K562 (cell line): ENCODE data around the gene ALCAM. TPM values are rescaled to one million over a fixed set of nuclear protein-coding genes. Genes with fewer than 3 reads are reported as not detected.

ENCODE experiments used
- ATAC-seq: fragments of 200-7000 bp; cut with Tn5 transposase; 3 replicates; pipeline ENCODE4 v1.9.1; 2020; ENCODE audit warnings: moderate library complexity
- BruUV-seq: library from RNA; stranded (reverse); fragments of 400-500 nt; replicated peaks from 2 replicates; lab custom pipeline; 2021; lab: Mats Ljungman, UMichigan
- CTCF ChIA-PET: fragments of 300-600 bp; formaldehyde crosslinking; extraction: SDS; loops from one replicate; lab custom pipeline; 2021; ENCODE audit warnings: low intra/inter-chr PET ratio; lab: Yijun Ruan, JAX
- POLR2A ChIA-PET: fragments of 300-600, 350-650 bp; sonication (Branson Sonifier 250); formaldehyde crosslinking; extraction: SDS; loops from one replicate; lab custom pipeline; 2021; ENCODE audit warnings: antibody characterized with exemption, inconsistent platforms; lab: Yijun Ruan, JAX
- DNase-seq, 4 experiments: peaks; one replicate each; pipeline versions ENCODE4 v3.0.0 to v3.0.0-alpha.2; 2011 to 2018; ENCODE audit warnings: low spot score in 3 of 4, mixed read lengths in 3 of 4; ENCODE audit errors: extremely low read depth in 1 of 4
- FAIRE-seq: peaks from 2 replicates; lab custom pipeline; 2011; peaks lifted over from hg19 to GRCh38; lab: Jason Lieb, UNC
- H2AFZ ChIP-seq: 2 replicates; pipeline ENCODE4 v1.6.0; 2011; ENCODE audit warnings: low read depth, low read length, control low read depth, inconsistent platforms
- H3K27ac ChIP-seq: fragments of 200-600 bp; 3 replicates; pipeline ENCODE4 v1.8.0; 2011; ENCODE audit warnings: low read depth, mild to moderate bottlenecking, control low read depth, inconsistent platforms, low read length, moderate library complexity, mixed read lengths; ENCODE audit errors: extremely low read depth
- H3K27me3 ChIP-seq, 2 experiments: fragments of 300-600 bp in 1 of 2; 2 replicates in 1 of 2; 3 replicates in 1 of 2; pipeline versions ENCODE4 v1.6.0 to v1.8.0; 2011; ENCODE audit warnings: inconsistent platforms in 2 of 2, low read length in 2 of 2, mild to moderate bottlenecking in 1 of 2, mixed read lengths in 1 of 2, moderate library complexity in 1 of 2; ENCODE audit not compliant: control insufficient read depth in 2 of 2, insufficient read depth in 2 of 2
- H3K36me3 ChIP-seq: fragments of 300-600 bp; 3 replicates; pipeline ENCODE4 v1.8.0; 2011; ENCODE audit warnings: mild to moderate bottlenecking, low read length, inconsistent platforms; ENCODE audit not compliant: control insufficient read depth, insufficient read depth
- H3K4me1 ChIP-seq, 2 experiments: fragments of 200-600 bp in 1 of 2; replicated peaks in 1 of 2; 2 replicates in 1 of 2; 3 replicates in 1 of 2; pipeline versions ENCODE4 v1.5.1 to v1.8.0; 2011; ENCODE audit warnings: inconsistent platforms in 2 of 2, low read length in 2 of 2, mild to moderate bottlenecking in 1 of 2, mixed read lengths in 1 of 2, moderate library complexity in 1 of 2; ENCODE audit not compliant: control insufficient read depth in 2 of 2, insufficient read depth in 2 of 2
- H3K4me2 ChIP-seq: 2 replicates; pipeline ENCODE4 v1.6.1; 2011; ENCODE audit warnings: low read length, control low read depth, inconsistent platforms, mixed read lengths; ENCODE audit not compliant: insufficient read depth
- H3K4me3 ChIP-seq: fragments of 200-600 bp; sonication (generic), shearing (Covaris generic); 2 replicates; pipeline ENCODE4 v1.5.1; 2016; ENCODE audit warnings: control low read depth, inconsistent platforms
- H3K79me2 ChIP-seq: fragments of 200-600 bp; 3 replicates; pipeline ENCODE4 v1.8.0; 2011; ENCODE audit warnings: low read length, inconsistent platforms; ENCODE audit not compliant: control insufficient read depth, insufficient read depth
- H3K9ac ChIP-seq, 2 experiments: 2 replicates each; pipeline versions ENCODE4 v1.6.0 to v1.6.1; 2011; ENCODE audit warnings: low read depth in 2 of 2, low read length in 2 of 2, control low read depth in 1 of 2, inconsistent platforms in 1 of 2, mild to moderate bottlenecking in 1 of 2, mixed read lengths in 1 of 2; ENCODE audit not compliant: insufficient read depth in 1 of 2
- H3K9me1 ChIP-seq: one replicate; pipeline ENCODE4 v1.6.0; 2011; ENCODE audit warnings: inconsistent platforms, mild to moderate bottlenecking, low read length, moderate library complexity; ENCODE audit not compliant: control insufficient read depth, insufficient read depth
- H3K9me3 ChIP-seq: replicated peaks from 2 replicates; pipeline ENCODE4 v1.5.1; 2011; ENCODE audit warnings: low read depth, low read length, inconsistent platforms; ENCODE audit not compliant: control insufficient read depth, insufficient read depth
- H4K20me1 ChIP-seq: replicated peaks from 2 replicates; pipeline ENCODE4 v1.6.1; 2011; ENCODE audit warnings: low read length, inconsistent platforms, mixed read lengths; ENCODE audit not compliant: control insufficient read depth, insufficient read depth
- ARID1B ChIP-seq: fragments of 450-650 bp; IDR thresholded peaks from 2 replicates; pipeline ENCODE4 v1.6.1; 2016; ENCODE audit warnings: antibody characterized with exemption, mild to moderate bottlenecking, inconsistent platforms
- FOXJ3 ChIP-seq: sonication (generic); formaldehyde crosslinking; IDR thresholded peaks from 2 replicates; pipeline ENCODE4 v1.4.0; 2020; ENCODE audit warnings: mild to moderate bottlenecking, missing genetic modification reagents
- NCOR1 ChIP-seq: fragments of 450-650 bp; IDR thresholded peaks from 2 replicates; pipeline ENCODE4 v1.6.1; 2016; ENCODE audit warnings: mild to moderate bottlenecking, moderate library complexity
- NR2C2 ChIP-seq, 2 experiments: fragments of 200-800 bp in 1 of 2; sonication (Bioruptor generic) in 1 of 2; sonication (generic) in 1 of 2; formaldehyde crosslinking in 1 of 2; IDR thresholded peaks; 2 replicates each; pipeline versions ENCODE4 v1.6.1 to v1.8.0; 2016 to 2022; ENCODE audit warnings: mild to moderate bottlenecking in 1 of 2, missing compliant biosample characterization in 1 of 2, missing genetic modification characterization in 1 of 2, missing genetic modification reagents in 1 of 2
- POU5F1 ChIP-seq: fragments of 150-350 bp; IDR thresholded peaks from 2 replicates; pipeline ENCODE4 v1.6.1; 2014; ENCODE audit warnings: borderline replicate concordance, low read length, low read depth, mild to moderate bottlenecking; ENCODE audit not compliant: partially characterized antibody
- RBFOX2 ChIP-seq: fragments of 200-400 bp; formaldehyde crosslinking; IDR thresholded peaks from 2 replicates; pipeline ENCODE4 v1.6.1; 2017; ENCODE audit warnings: low read depth, mild to moderate bottlenecking, low read length, moderate library complexity
- STAG1 ChIP-seq: sonication (generic); formaldehyde crosslinking; IDR thresholded peaks from 2 replicates; pipeline ENCODE4 v1.5.0; 2020; ENCODE audit warnings: missing genetic modification reagents, borderline replicate concordance
- TCF7 ChIP-seq: sonication (generic); IDR thresholded peaks from 2 replicates; pipeline ENCODE4 v1.6.1; 2016; ENCODE audit warnings: antibody characterized with exemption, borderline replicate concordance
- ZNF175 ChIP-seq: fragments of 200-800 bp; sonication (Bioruptor generic); IDR thresholded peaks from 2 replicates; pipeline ENCODE4 v1.6.1; 2016; ENCODE audit warnings: low read depth, mild to moderate bottlenecking, missing genetic modification characterization, missing compliant biosample characterization
- ZNF253 ChIP-seq: fragments of 250-450 bp; sonication (Bioruptor Pico); conservative IDR thresholded peaks from 2 replicates; pipeline ENCODE4 v1.6.1; 2021; ENCODE audit warnings: mild to moderate bottlenecking
- ZNF584 ChIP-seq: fragments of 200-800 bp; sonication (Bioruptor generic); IDR thresholded peaks from 2 replicates; pipeline ENCODE4 v1.6.1; 2016; ENCODE audit warnings: low read depth, mild to moderate bottlenecking, missing genetic modification characterization, missing compliant biosample characterization
- WGBS: fragments of 100-300 bp; shearing (Covaris generic); methylation state at CpG from one replicate; pipeline ENCODE4 v1.1.6; 2016; ENCODE audit warnings: low coverage, mixed read lengths; ENCODE audit not compliant: insufficient coverage; ENCODE audit errors: missing lambda C conversion rate; 5-methylcytosine and 5-hydroxymethylcytosine counted together
- in situ Hi-C: fragments of 300-500 bp; cut with MboI; formaldehyde crosslinking; loops from 4 replicates; pipeline ENCODE4 v1.15.0; 2018; ENCODE audit warnings: inconsistent platforms, mixed read lengths
- intact Hi-C: fragments of 100-400 bp; cut with micrococcal nuclease; formaldehyde crosslinking; loops from 2 replicates; pipeline ENCODE4 v1.14.2; 2022
- polyA plus RNA-seq, 8 experiments: library from polyadenylated mRNA; depleted of rRNA in 4 of 8; stranded (reverse) in 5 of 8; unstranded in 3 of 8; fragments of >200 nt; fragmentation: Nextera tagmentation in 2 of 8; fragmentation: Illumina TruSeq in 1 of 8; extraction: Ambion mirVana in 2 of 8; extraction: Trizol in 1 of 8; gene quantifications; 2 replicates each; pipeline versions ENCODE4 v1.2.1 to v1.2.3, GENCODE V29; 2011 to 2014; ENCODE audit warnings: inconsistent platforms in 1 of 8, missing spikeins in 1 of 8
- total RNA-seq, 7 experiments: library from RNA; depleted of rRNA in 6 of 7; stranded (reverse); fragments of >200 nt in 6 of 7; fragmentation: Illumina TruSeq in 2 of 7; extraction: Trizol in 2 of 7; gene quantifications; 2 replicates each; pipeline versions ENCODE4 v1.2.1 to v1.2.3, GENCODE V29; 2011 to 2021; ENCODE audit warnings: low replicate concordance in 1 of 7
- TF ChIP-seq, protein P1 (sequence below): fragments of 450-650 bp; IDR thresholded peaks from 2 replicates; pipeline ENCODE4 v1.6.1; 2016; ENCODE audit warnings: missing biosample characterization, missing genetic modification characterization
- TF ChIP-seq, protein P2 (sequence below), 2 experiments: IDR thresholded peaks; 2 replicates each; pipeline ENCODE4 v1.6.1; 2011; ENCODE audit warnings: borderline replicate concordance in 1 of 2, control low read depth in 1 of 2, low read depth in 1 of 2, low read length in 1 of 2, mild to moderate bottlenecking in 1 of 2, mixed read lengths in 1 of 2, moderate library complexity in 1 of 2; ENCODE audit not compliant: insufficient read depth in 1 of 2, insufficient read length in 1 of 2, poor library complexity in 1 of 2, severe bottlenecking in 1 of 2; ENCODE audit errors: extremely low read depth in 1 of 2
- TF ChIP-seq, protein P3 (sequence below): sonication (generic); formaldehyde crosslinking; IDR thresholded peaks from 2 replicates; pipeline ENCODE4 v1.8.0; 2022; ENCODE audit warnings: missing genetic modification reagents, mild to moderate bottlenecking, borderline replicate concordance
- TF ChIP-seq, protein P4 (sequence below): sonication (generic); formaldehyde crosslinking; IDR thresholded peaks from 2 replicates; pipeline ENCODE4 v1.8.0; 2022; ENCODE audit warnings: mild to moderate bottlenecking, missing genetic modification reagents

ALCAM gene
- total and polyA plus RNA-seq, 9 of the 15 experiments (the other 6 are each of a cell fraction or from before 2014, with no cell fraction given) = 0.03 to 0.98 (median 0.14) TPM; not detected in 1

DNA sequence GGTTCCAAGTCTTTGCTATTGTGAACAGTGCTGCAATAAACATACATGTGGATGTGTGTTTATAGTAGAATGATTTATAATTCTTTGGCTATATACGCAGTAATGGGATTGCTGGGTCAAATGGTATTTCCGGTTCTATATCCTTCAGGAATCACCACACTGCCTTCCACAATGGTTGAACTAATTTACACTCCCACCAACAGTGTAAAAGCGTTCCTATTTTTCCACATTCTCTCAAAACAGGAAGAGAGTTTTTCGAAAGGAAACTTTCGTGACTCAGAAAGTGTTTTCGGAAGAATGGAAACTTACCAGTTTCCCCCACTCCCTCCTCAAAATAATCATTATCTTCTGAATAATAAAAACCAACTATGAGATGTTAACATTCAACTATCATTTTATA, 205.8 kb downstream of the ALCAM start:
- H3K4me1 ChIP-seq = no peaks in the 10 kb centered on the region
- H4K20me1 ChIP-seq = no peaks in the 10 kb centered on the region
- H3K9me1 ChIP-seq = no peaks in the 10 kb centered on the region
- no peaks in the 10 kb centered on the region for H3K9me3 ChIP-seq
- H3K27me3 ChIP-seq = no peaks in the 10 kb centered on the region
- no peaks in the 10 kb centered on the region for H3K36me3 ChIP-seq
- POLR2A ChIA-PET = no interaction called here
- H3K4me3 ChIP-seq = no peak overlapping the region
- no peak overlapping the region for H3K4me2 ChIP-seq
- 10% methylated on average over 6 of the region's 6 CpGs for WGBS
- no peak overlapping the region for H3K27ac ChIP-seq
- no peaks in the 10 kb centered on the region for H3K79me2 ChIP-seq
- no peak for DNase-seq
- H2AFZ ChIP-seq = no peak overlapping the region
- FAIRE-seq = no peak
- BruUV-seq = no TSS peak
- H3K9ac ChIP-seq = no peak overlapping the region
- ATAC-seq = no peak
- CTCF ChIA-PET = no interaction called here
- in situ Hi-C loops (no loop called here), intact Hi-C loops (no loop called here)
- TF ChIP-seq, protein P1, sequence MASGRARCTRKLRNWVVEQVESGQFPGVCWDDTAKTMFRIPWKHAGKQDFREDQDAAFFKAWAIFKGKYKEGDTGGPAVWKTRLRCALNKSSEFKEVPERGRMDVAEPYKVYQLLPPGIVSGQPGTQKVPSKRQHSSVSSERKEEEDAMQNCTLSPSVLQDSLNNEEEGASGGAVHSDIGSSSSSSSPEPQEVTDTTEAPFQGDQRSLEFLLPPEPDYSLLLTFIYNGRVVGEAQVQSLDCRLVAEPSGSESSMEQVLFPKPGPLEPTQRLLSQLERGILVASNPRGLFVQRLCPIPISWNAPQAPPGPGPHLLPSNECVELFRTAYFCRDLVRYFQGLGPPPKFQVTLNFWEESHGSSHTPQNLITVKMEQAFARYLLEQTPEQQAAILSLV (tag) = no peak
- TF ChIP-seq, protein P2, sequence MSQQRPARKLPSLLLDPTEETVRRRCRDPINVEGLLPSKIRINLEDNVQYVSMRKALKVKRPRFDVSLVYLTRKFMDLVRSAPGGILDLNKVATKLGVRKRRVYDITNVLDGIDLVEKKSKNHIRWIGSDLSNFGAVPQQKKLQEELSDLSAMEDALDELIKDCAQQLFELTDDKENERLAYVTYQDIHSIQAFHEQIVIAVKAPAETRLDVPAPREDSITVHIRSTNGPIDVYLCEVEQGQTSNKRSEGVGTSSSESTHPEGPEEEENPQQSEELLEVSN (IDR thresholded peaks at IDR 0.05; ENCODE audit: borderline replicate concordance in 1 of 2, extremely low read depth in 1 of 2, insufficient read depth in 1 of 2, insufficient read length in 1 of 2, low read depth in 1 of 2, low read length in 1 of 2, poor library complexity in 1 of 2, severe bottlenecking in 1 of 2) = no peak
- no peak for TF ChIP-seq ZNF175 (CRISPR knock-in tag)
- no peak for TF ChIP-seq ZNF253 (CRISPR knock-in tag)
- no peak for TF ChIP-seq NR2C2 (CRISPR knock-in tag; IDR thresholded peaks at IDR 0.05)
- TF ChIP-seq NR2C2 (tag; IDR thresholded peaks at IDR 0.05) = no peak
- TF ChIP-seq RBFOX2 = no peak
- TF ChIP-seq NCOR1 = no peak
- TF ChIP-seq STAG1 (CRISPR knock-in tag) = no peak
- no peak for TF ChIP-seq POU5F1
- no peak for TF ChIP-seq TCF7
- TF ChIP-seq, protein P3, sequence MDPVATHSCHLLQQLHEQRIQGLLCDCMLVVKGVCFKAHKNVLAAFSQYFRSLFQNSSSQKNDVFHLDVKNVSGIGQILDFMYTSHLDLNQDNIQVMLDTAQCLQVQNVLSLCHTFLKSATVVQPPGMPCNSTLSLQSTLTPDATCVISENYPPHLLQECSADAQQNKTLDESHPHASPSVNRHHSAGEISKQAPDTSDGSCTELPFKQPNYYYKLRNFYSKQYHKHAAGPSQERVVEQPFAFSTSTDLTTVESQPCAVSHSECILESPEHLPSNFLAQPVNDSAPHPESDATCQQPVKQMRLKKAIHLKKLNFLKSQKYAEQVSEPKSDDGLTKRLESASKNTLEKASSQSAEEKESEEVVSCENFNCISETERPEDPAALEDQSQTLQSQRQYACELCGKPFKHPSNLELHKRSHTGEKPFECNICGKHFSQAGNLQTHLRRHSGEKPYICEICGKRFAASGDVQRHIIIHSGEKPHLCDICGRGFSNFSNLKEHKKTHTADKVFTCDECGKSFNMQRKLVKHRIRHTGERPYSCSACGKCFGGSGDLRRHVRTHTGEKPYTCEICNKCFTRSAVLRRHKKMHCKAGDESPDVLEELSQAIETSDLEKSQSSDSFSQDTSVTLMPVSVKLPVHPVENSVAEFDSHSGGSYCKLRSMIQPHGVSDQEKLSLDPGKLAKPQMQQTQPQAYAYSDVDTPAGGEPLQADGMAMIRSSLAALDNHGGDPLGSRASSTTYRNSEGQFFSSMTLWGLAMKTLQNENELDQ (CRISPR knock-in tag) = no peak
- TF ChIP-seq ARID1B = no peak
- TF ChIP-seq FOXJ3 (CRISPR knock-in tag) = no peak
- TF ChIP-seq, protein P4, sequence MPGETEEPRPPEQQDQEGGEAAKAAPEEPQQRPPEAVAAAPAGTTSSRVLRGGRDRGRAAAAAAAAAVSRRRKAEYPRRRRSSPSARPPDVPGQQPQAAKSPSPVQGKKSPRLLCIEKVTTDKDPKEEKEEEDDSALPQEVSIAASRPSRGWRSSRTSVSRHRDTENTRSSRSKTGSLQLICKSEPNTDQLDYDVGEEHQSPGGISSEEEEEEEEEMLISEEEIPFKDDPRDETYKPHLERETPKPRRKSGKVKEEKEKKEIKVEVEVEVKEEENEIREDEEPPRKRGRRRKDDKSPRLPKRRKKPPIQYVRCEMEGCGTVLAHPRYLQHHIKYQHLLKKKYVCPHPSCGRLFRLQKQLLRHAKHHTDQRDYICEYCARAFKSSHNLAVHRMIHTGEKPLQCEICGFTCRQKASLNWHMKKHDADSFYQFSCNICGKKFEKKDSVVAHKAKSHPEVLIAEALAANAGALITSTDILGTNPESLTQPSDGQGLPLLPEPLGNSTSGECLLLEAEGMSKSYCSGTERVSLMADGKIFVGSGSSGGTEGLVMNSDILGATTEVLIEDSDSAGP (CRISPR knock-in tag) = no peak
- no peak for TF ChIP-seq ZNF584 (CRISPR knock-in tag)
